ENCODE results near the gene GALNT18.

GALNT18 gene

DNA sequence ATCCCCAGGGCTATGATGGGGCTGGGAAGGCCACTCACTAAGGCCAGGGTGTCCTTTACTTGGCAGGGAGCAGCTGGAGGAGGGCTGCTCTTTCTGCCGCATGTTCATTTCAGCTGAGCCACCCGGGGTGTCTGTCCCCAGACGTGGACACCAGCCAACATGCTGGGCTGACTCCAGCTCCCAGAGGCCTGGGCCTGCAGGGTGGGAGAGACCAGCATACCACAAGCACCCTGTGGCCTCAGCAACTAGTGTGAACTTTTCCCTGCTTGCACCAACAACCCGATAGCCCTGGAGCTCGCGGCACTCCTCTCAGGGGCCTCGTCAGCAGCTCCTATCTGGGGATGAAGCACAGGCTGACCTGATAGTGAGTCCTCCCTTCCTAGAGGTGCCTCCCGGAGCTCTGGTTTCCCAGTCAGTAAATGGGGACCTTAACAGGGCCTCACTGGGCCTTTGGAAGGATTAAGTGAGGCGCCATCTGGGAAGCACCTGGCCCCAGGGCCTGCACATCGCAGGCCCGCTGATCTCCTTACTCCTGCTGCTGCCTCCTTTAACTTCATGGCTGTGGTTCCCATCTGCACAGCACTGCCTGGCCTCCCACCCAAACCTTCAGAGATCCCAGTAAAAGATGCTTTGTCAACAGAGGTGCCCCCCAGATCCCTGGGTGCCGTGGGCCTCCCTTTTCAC is 83.4 kb downstream of the GALNT18 start:
- Histone ChIP-seq H3K4me3 (ENCODE audit: low read length) (no peak overlapping the region), H3K9me3 (ENCODE audit: control insufficient read depth, low read length) (no peaks in the 10 kb centered on the region), H3K36me3 (ENCODE audit: control insufficient read depth, insufficient read depth, low read length, severe bottlenecking) (no peaks in the 10 kb centered on the region), H3K27me3 (replicated peaks; ENCODE audit: control insufficient read depth, insufficient read depth, low read length) (peaks cover 38% of the 10 kb centered on the region), H3K4me1 (ENCODE audit: control insufficient read depth, insufficient read depth, low read length) (no peaks in the 10 kb centered on the region), H3K9ac (ENCODE audit: low read length) (no peak overlapping the region)
- DNase-seq (ENCODE audit: low read depth), result no peak

DNA sequence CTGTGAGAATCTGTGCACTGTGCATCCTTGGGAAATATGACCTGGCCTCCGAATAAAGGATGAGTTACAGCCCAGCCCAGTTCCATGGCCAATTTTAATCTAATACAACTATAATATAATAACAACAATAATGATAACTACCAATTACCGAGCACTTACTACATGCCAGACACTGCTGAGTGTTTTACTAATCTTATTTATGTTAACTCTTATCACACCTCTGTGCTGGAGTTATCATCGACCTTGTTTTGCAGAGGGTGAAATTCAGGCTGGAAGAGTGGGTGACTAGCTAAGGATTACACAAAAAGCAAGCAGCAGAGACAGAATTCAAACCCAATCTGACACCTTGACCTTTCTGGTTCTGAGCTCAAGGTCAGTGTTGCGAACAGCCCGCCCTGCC is 83.9 kb downstream of the GALNT18 start:
- no peak overlapping the region for H3K4me3 ChIP-seq (ENCODE audit: low read length)
- H3K9me3 ChIP-seq (ENCODE audit: control insufficient read depth, low read length), result no peaks in the 10 kb centered on the region
- no peak overlapping the region for H3K9ac ChIP-seq (ENCODE audit: low read length)
- H3K27me3 ChIP-seq (replicated peaks; ENCODE audit: control insufficient read depth, insufficient read depth, low read length), result peaks cover 38% of the 10 kb centered on the region
- DNase-seq (ENCODE audit: low read depth), result no peak
- H3K36me3 ChIP-seq (ENCODE audit: control insufficient read depth, insufficient read depth, low read length, severe bottlenecking), result no peaks in the 10 kb centered on the region
- no peaks in the 10 kb centered on the region for H3K4me1 ChIP-seq (ENCODE audit: control insufficient read depth, insufficient read depth, low read length)

DNA sequence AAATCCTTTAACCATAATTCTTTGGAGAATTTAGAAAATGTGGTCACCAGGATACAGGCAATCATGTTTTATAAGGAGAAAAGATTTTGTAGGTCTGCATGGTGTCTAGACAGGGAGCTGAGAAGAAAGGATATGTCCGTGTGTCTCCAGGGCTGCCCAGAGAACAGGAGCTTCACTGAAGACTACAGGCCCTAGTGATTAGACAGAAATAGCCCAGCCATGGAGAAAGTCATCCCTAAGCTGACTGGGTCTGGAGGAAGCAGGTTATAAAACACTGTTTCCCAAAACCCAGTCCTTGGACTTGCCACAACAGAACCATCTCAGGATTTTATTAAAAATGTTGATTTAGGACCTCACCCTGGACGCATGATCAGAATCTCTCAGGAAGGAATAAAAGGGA is 84.4 kb downstream of the GALNT18 start:
- peaks cover 36% of the 10 kb centered on the region for H3K27me3 ChIP-seq (replicated peaks; ENCODE audit: control insufficient read depth, insufficient read depth, low read length)
- no peak overlapping the region for H3K4me3 ChIP-seq (ENCODE audit: low read length)
- no peak overlapping the region for H3K9ac ChIP-seq (ENCODE audit: low read length)
- H3K36me3 ChIP-seq (ENCODE audit: control insufficient read depth, insufficient read depth, low read length, severe bottlenecking), result no peaks in the 10 kb centered on the region
- no peaks in the 10 kb centered on the region for H3K4me1 ChIP-seq (ENCODE audit: control insufficient read depth, insufficient read depth, low read length)
- DNase-seq (ENCODE audit: low read depth), result no peak
- H3K9me3 ChIP-seq (ENCODE audit: control insufficient read depth, low read length), result no peaks in the 10 kb centered on the region

DNA sequence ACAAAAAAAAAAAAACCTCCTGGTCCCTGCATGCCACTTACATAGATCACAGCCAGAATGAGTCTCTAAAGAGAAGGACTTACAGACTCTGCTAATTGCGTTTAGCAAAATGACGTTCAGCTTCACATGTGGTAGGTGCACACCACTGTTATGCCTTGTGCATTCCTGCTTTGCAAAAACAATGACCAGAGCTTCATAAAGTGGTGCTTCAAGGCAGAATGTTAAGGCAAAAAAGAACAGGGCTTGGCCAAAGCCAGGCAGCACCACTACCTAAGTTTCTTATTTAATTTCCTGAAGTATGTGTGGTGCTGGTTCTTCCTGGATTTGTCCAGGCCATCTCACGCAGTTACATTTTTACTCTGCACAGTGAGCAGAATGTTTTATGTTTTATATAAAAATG is 85.2 kb downstream of the GALNT18 start:
- peaks cover 29% of the 10 kb centered on the region for H3K27me3 ChIP-seq (replicated peaks; ENCODE audit: control insufficient read depth, insufficient read depth, low read length)
- no peak overlapping the region for H3K4me3 ChIP-seq (ENCODE audit: low read length)
- no peaks in the 10 kb centered on the region for H3K36me3 ChIP-seq (ENCODE audit: control insufficient read depth, insufficient read depth, low read length, severe bottlenecking)
- no peak for DNase-seq (ENCODE audit: low read depth)
- no peaks in the 10 kb centered on the region for H3K4me1 ChIP-seq (ENCODE audit: control insufficient read depth, insufficient read depth, low read length)
- H3K9me3 ChIP-seq (ENCODE audit: control insufficient read depth, low read length), result no peaks in the 10 kb centered on the region
- H3K9ac ChIP-seq (ENCODE audit: low read length), result no peak overlapping the region

GRCh38 chr11:11535611-11536010 is 86.2 kb downstream of the GALNT18 start:
- no peaks in the 10 kb centered on the region for H3K36me3 ChIP-seq (ENCODE audit: control insufficient read depth, insufficient read depth, low read length, severe bottlenecking)
- H3K27me3 ChIP-seq (replicated peaks; ENCODE audit: control insufficient read depth, insufficient read depth, low read length), result peaks cover 24% of the 10 kb centered on the region
- DNase-seq (ENCODE audit: low read depth), result no peak
- H3K4me3 ChIP-seq (ENCODE audit: low read length), result no peak overlapping the region
- no peaks in the 10 kb centered on the region for H3K4me1 ChIP-seq (ENCODE audit: control insufficient read depth, insufficient read depth, low read length)
- H3K9ac ChIP-seq (ENCODE audit: low read length), result no peak overlapping the region
- no peaks in the 10 kb centered on the region for H3K9me3 ChIP-seq (ENCODE audit: control insufficient read depth, low read length)

GRCh38 chr11:11534981-11535380 is 86.8 kb downstream of the GALNT18 start:
- Histone ChIP-seq H3K27me3 (replicated peaks; ENCODE audit: control insufficient read depth, insufficient read depth, low read length) (peaks cover 18% of the 10 kb centered on the region), H3K36me3 (ENCODE audit: control insufficient read depth, insufficient read depth, low read length, severe bottlenecking) (no peaks in the 10 kb centered on the region), H3K9ac (ENCODE audit: low read length) (no peak overlapping the region), H3K4me3 (ENCODE audit: low read length) (no peak overlapping the region), H3K4me1 (ENCODE audit: control insufficient read depth, insufficient read depth, low read length) (no peaks in the 10 kb centered on the region), H3K9me3 (ENCODE audit: control insufficient read depth, low read length) (no peaks in the 10 kb centered on the region)
- DNase-seq (ENCODE audit: low read depth), result no peak

DNA sequence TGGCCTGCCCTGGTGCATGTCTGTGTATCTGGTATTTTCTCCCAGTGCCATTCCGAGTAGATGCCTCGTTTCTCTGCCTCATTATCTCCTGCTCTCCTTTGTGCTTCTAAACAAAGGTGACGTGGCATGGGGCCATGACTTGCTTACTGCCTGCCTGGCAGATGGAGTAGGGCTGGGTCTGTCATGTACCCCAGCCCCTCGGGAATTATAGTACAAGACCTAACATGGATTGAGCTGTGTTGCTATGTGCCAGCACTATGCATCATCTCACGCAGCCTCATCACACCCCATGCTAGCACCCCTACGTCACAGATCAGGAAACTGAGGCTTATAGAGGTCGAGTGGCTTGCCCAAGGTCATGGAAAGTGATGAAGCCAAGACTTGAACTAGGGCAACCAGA is 88.1 kb downstream of the GALNT18 start:
- Histone ChIP-seq H3K36me3 (ENCODE audit: control insufficient read depth, insufficient read depth, low read length, severe bottlenecking) (no peaks in the 10 kb centered on the region), H3K27me3 (replicated peaks; ENCODE audit: control insufficient read depth, insufficient read depth, low read length) (peaks cover 13% of the 10 kb centered on the region), H3K9me3 (ENCODE audit: control insufficient read depth, low read length) (peaks cover 4% of the 10 kb centered on the region), H3K9ac (ENCODE audit: low read length) (no peak overlapping the region), H3K4me1 (ENCODE audit: control insufficient read depth, insufficient read depth, low read length) (no peaks in the 10 kb centered on the region), H3K4me3 (ENCODE audit: low read length) (no peak overlapping the region)
- no peak for DNase-seq (ENCODE audit: low read depth)

- Histone ChIP-seq H3K4me3 (ENCODE audit: low read length) (no peak overlapping the region), H3K9ac (ENCODE audit: low read length) (no peak overlapping the region), H3K27me3 (replicated peaks; ENCODE audit: control insufficient read depth, insufficient read depth, low read length) (peaks cover 16% of the 10 kb centered on the region), H3K36me3 (ENCODE audit: control insufficient read depth, insufficient read depth, low read length, severe bottlenecking) (no peaks in the 10 kb centered on the region), H3K9me3 (ENCODE audit: control insufficient read depth, low read length) (peaks cover 7% of the 10 kb centered on the region), H3K4me1 (ENCODE audit: control insufficient read depth, insufficient read depth, low read length) (no peaks in the 10 kb centered on the region)
- DNase-seq (ENCODE audit: low read depth), result no peak
Observed at GRCh38 chr11:11533057-11533456, 88.7 kb downstream of the GALNT18 start.

DNA sequence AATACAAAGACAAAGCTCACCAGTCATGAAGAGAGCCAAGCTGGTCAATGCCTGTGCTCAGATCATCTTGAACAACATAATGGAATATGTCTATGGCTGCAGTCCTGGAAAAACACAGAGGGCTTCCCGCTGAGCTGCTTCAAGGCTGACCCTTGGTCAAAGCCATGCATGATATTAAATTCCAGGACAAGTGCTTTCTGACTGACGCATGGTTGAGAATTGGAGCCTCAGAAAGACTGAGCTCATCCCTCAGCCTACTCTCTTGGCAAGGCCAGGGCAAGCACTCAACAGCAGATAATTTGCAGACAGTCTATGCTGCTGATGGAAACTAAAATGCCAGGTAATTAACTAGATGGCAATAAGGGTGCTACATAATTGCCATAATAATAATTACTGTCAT is 89.2 kb downstream of the GALNT18 start:
- peaks cover 7% of the 10 kb centered on the region for H3K9me3 ChIP-seq (ENCODE audit: control insufficient read depth, low read length)
- H3K36me3 ChIP-seq (ENCODE audit: control insufficient read depth, insufficient read depth, low read length, severe bottlenecking), result no peaks in the 10 kb centered on the region
- no peak overlapping the region for H3K4me3 ChIP-seq (ENCODE audit: low read length)
- H3K9ac ChIP-seq (ENCODE audit: low read length), result no peak overlapping the region
- H3K4me1 ChIP-seq (ENCODE audit: control insufficient read depth, insufficient read depth, low read length), result no peaks in the 10 kb centered on the region
- no peak for DNase-seq (ENCODE audit: low read depth)
- peaks cover 17% of the 10 kb centered on the region for H3K27me3 ChIP-seq (replicated peaks; ENCODE audit: control insufficient read depth, insufficient read depth, low read length)

GRCh38 chr11:11531131-11531908 is 90.5 kb downstream of the GALNT18 start:
- peaks cover 17% of the 10 kb centered on the region for H3K27me3 ChIP-seq (replicated peaks; ENCODE audit: control insufficient read depth, insufficient read depth, low read length)
- no peak for DNase-seq (ENCODE audit: low read depth)
- peaks cover 7% of the 10 kb centered on the region for H3K9me3 ChIP-seq (ENCODE audit: control insufficient read depth, low read length)
- no peaks in the 10 kb centered on the region for H3K36me3 ChIP-seq (ENCODE audit: control insufficient read depth, insufficient read depth, low read length, severe bottlenecking)
- no peak overlapping the region for H3K4me3 ChIP-seq (ENCODE audit: low read length)
- no peak overlapping the region for H3K9ac ChIP-seq (ENCODE audit: low read length)
- no peaks in the 10 kb centered on the region for H3K4me1 ChIP-seq (ENCODE audit: control insufficient read depth, insufficient read depth, low read length)

DNA sequence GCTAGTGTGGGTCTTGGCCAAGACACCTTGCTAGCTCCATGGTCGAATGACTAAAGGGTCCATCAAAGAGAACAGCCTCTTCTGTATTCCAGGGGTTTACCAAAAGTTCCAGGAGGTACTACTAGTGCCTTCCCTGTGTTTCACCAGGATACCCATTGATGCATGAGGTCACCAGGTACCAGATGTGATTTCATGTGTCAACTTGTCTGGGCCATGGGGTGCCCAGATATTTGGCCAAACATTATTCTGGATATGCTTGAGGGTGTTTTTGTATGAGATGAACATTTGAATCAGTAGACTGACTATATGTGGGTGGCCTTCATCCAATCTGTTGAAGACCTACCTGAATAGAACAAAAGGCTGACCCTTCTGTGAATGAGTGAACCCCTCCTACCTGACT is 92.8 kb downstream of the GALNT18 start:
- Histone ChIP-seq H3K4me3 (ENCODE audit: low read length) (no peak overlapping the region), H3K36me3 (ENCODE audit: control insufficient read depth, insufficient read depth, low read length, severe bottlenecking) (no peaks in the 10 kb centered on the region), H3K9ac (ENCODE audit: low read length) (no peak overlapping the region), H3K27me3 (replicated peaks; ENCODE audit: control insufficient read depth, insufficient read depth, low read length) (peaks cover 13% of the 10 kb centered on the region), H3K4me1 (ENCODE audit: control insufficient read depth, insufficient read depth, low read length) (no peaks in the 10 kb centered on the region), H3K9me3 (ENCODE audit: control insufficient read depth, low read length) (peaks cover 7% of the 10 kb centered on the region)
- no peak for DNase-seq (ENCODE audit: low read depth)
